Neuronal stem cell (in vitro differentiated cells): ENCODE data around the gene PRRC2C.
A peak's percentile ranks its signal among the peaks of the same experiment; 100 is the strongest.

ENCODE experiments used
- DNase-seq: peaks from one replicate; pipeline ENCODE4 v3.0.0-alpha.2; 2013; ENCODE audit warnings: low spot score
- H2AFZ ChIP-seq: one replicate; pipeline ENCODE4 v1.6.1; 2013; ENCODE audit warnings: mild to moderate bottlenecking, low read length, inconsistent platforms
- H2AK5ac ChIP-seq: 2 replicates; pipeline ENCODE4 v1.6.1; 2013; ENCODE audit warnings: low read depth, mild to moderate bottlenecking, inconsistent platforms, low read length, moderate library complexity, mixed read lengths
- H2BK120ac ChIP-seq: 2 replicates; pipeline ENCODE4 v1.6.1; 2013; ENCODE audit warnings: low read depth, mild to moderate bottlenecking, inconsistent platforms, low read length, moderate library complexity, mixed read lengths
- H2BK12ac ChIP-seq: one replicate; pipeline ENCODE4 v1.6.1; 2013; ENCODE audit warnings: low read length, inconsistent platforms
- H2BK15ac ChIP-seq: 2 replicates; pipeline ENCODE4 v1.6.1; 2013; ENCODE audit warnings: mild to moderate bottlenecking, low read length, inconsistent platforms, mixed read lengths
- H2BK5ac ChIP-seq: one replicate; pipeline ENCODE4 v1.6.1; 2013; ENCODE audit warnings: inconsistent platforms, mild to moderate bottlenecking, low read length, moderate library complexity
- H3K14ac ChIP-seq: one replicate; pipeline ENCODE4 v1.6.1; 2013; ENCODE audit warnings: low read length, inconsistent platforms
- H3K18ac ChIP-seq: 2 replicates; pipeline ENCODE4 v1.6.1; 2013; ENCODE audit warnings: low read length, inconsistent platforms
- H3K23ac ChIP-seq: 2 replicates; pipeline ENCODE4 v1.6.1; 2013; ENCODE audit warnings: low read depth, mild to moderate bottlenecking, mixed read lengths, low read length, inconsistent platforms; ENCODE audit not compliant: poor library complexity
- H3K27ac ChIP-seq: replicated peaks from 3 replicates; pipeline ENCODE4 v1.5.1; 2013; ENCODE audit warnings: low read length, inconsistent platforms
- H3K27me3 ChIP-seq, 3 experiments: 2 replicates each; pipeline ENCODE4 v1.6.1; 2013; ENCODE audit warnings: low read length in 3 of 3, mild to moderate bottlenecking in 2 of 3, inconsistent platforms in 1 of 3, low read depth in 1 of 3, mixed read lengths in 1 of 3, moderate library complexity in 1 of 3; ENCODE audit not compliant: control insufficient read depth in 3 of 3, insufficient read depth in 3 of 3
- H3K36me3 ChIP-seq, 2 donors: replicated peaks in 1 of 2; 2 replicates each; pipeline ENCODE4 v1.6.1; 2013; ENCODE audit warnings: low read length in 2 of 2; ENCODE audit not compliant: control insufficient read depth in 2 of 2, insufficient read depth in 2 of 2
- H3K4ac ChIP-seq: 2 replicates; pipeline ENCODE4 v1.6.1; 2013; ENCODE audit warnings: inconsistent platforms, mild to moderate bottlenecking, low read length, moderate library complexity
- H3K4me1 ChIP-seq, 2 donors: 1 replicate in 1 of 2; 2 replicates in 1 of 2; pipeline ENCODE4 v1.6.1; 2013; ENCODE audit warnings: low read length in 2 of 2, low read depth in 1 of 2; ENCODE audit not compliant: control insufficient read depth in 2 of 2, insufficient read depth in 1 of 2
- H3K4me2 ChIP-seq: one replicate; pipeline ENCODE4 v1.6.1; 2013; ENCODE audit warnings: mild to moderate bottlenecking, low read length, inconsistent platforms; ENCODE audit not compliant: insufficient read depth, poor library complexity, severe bottlenecking
- H3K4me3 ChIP-seq, 2 donors: 2 replicates each; pipeline ENCODE4 v1.5.1; 2013; ENCODE audit warnings: low read length in 2 of 2, mild to moderate bottlenecking in 2 of 2, inconsistent platforms in 1 of 2, moderate library complexity in 1 of 2
- H3K79me1 ChIP-seq: one replicate; pipeline ENCODE4 v1.6.1; 2013; ENCODE audit warnings: low read depth, mild to moderate bottlenecking, inconsistent platforms, low read length, moderate library complexity
- H3K9ac ChIP-seq: one replicate; pipeline ENCODE4 v1.6.1; 2013; ENCODE audit warnings: mild to moderate bottlenecking, low read depth, low read length, inconsistent platforms; ENCODE audit not compliant: poor library complexity
- H3K9me3 ChIP-seq, 2 donors: replicated peaks in 1 of 2; 2 replicates each; pipeline versions ENCODE3 to v1.6.1; 2013; ENCODE audit warnings: low read length in 2 of 2, mild to moderate bottlenecking in 2 of 2, inconsistent platforms in 1 of 2, low read depth in 1 of 2, mixed read lengths in 1 of 2, moderate library complexity in 1 of 2; ENCODE audit not compliant: control insufficient read depth in 2 of 2, insufficient read depth in 1 of 2
- H4K8ac ChIP-seq: one replicate; pipeline ENCODE4 v1.6.1; 2013; ENCODE audit warnings: low read depth, mild to moderate bottlenecking, inconsistent platforms, low read length, moderate library complexity
- H4K91ac ChIP-seq: one replicate; pipeline ENCODE4 v1.6.1; 2013; ENCODE audit warnings: low read length, low read depth, mild to moderate bottlenecking, inconsistent platforms; ENCODE audit not compliant: poor library complexity
- WGBS, 2 donors: extraction: QIAGEN DNeasy Blood & Tissue Kit; methylation state at CpG; one replicate each; pipeline ENCODE4 v1.1.7; 2013; ENCODE audit warnings: missing lambda C conversion rate in 2 of 2, mixed read lengths in 1 of 2; ENCODE audit not compliant: insufficient read length in 2 of 2, insufficient replicate concordance in 1 of 2; ENCODE audit errors: extremely low coverage in 2 of 2; 5-methylcytosine and 5-hydroxymethylcytosine counted together

PRRC2C gene

GRCh38 chr1:171637928-171638576 is 152.7 kb downstream of the PRRC2C start:
- no peak overlapping the region for H3K4ac ChIP-seq
- H2BK15ac ChIP-seq, result no peak overlapping the region
- H3K4me2 ChIP-seq, result no peak overlapping the region
- H3K4me3 ChIP-seq, result no peak overlapping the region
- no peak overlapping the region for H3K23ac ChIP-seq
- H2BK12ac ChIP-seq, result no peak overlapping the region
- no peaks in the 10 kb centered on the region for H3K36me3 ChIP-seq
- H2AFZ ChIP-seq, result no peak overlapping the region
- no peaks in the 10 kb centered on the region for H3K4me1 ChIP-seq
- no peaks in the 10 kb centered on the region for H3K79me1 ChIP-seq
- no peak overlapping the region for H3K18ac ChIP-seq
- DNase-seq, result no peak
- no peak overlapping the region for H2AK5ac ChIP-seq
- H3K27ac ChIP-seq, result no peak overlapping the region
- H3K27me3 ChIP-seq, result peaks cover 0 to 13% (median 0%) of the 10 kb centered on the region in 3 experiments
- H2BK120ac ChIP-seq, result no peak overlapping the region
- no peak overlapping the region for H3K9ac ChIP-seq
- no peak overlapping the region for H2BK5ac ChIP-seq
- H3K9me3 ChIP-seq, result no peaks in the 10 kb centered on the region
- H4K8ac ChIP-seq, result no peak overlapping the region
- no CpG with 5 or more reads among the region's 4 CpGs for WGBS, 2 donors
- no peak overlapping the region for H4K91ac ChIP-seq
- H3K14ac ChIP-seq, result no peak overlapping the region

DNA sequence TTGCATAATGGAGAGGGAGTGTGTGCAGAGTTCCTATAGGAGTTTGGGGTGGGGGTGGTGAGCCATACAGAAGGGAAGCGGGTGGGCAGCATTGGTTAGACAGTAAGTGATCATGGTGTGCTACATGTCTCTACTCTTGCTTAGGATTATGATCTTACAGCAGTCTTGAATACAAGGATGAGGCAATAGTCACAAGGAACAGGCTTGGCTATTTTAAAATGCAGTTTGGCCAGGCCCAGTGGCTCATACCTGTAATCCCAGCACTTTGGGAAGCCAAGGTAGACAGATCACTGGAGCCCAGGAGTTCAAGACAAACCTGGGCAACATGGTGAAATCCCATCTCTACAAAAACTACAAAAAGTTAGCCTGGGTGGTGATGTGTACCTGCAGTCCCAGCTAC is 154.9 kb downstream of the PRRC2C start:
- no peak overlapping the region for H2AK5ac ChIP-seq
- no peak overlapping the region for H3K18ac ChIP-seq
- H4K91ac ChIP-seq, result no peak overlapping the region
- no CpG with 5 or more reads among the region's 1 CpG for WGBS, 2 donors
- no peak overlapping the region for H3K14ac ChIP-seq
- no peak overlapping the region for H2BK12ac ChIP-seq
- H2BK15ac ChIP-seq, result no peak overlapping the region
- H3K36me3 ChIP-seq, result no peaks in the 10 kb centered on the region
- H3K4me2 ChIP-seq, result no peak overlapping the region
- no peak overlapping the region for H4K8ac ChIP-seq
- no peak overlapping the region for H3K4me3 ChIP-seq
- H3K9ac ChIP-seq, result no peak overlapping the region
- no peak overlapping the region for H3K27ac ChIP-seq
- H2BK120ac ChIP-seq, result no peak overlapping the region
- DNase-seq, result no peak
- peaks cover 0 to 2% of the 10 kb centered on the region in 2 donors for H3K4me1 ChIP-seq
- H2AFZ ChIP-seq, result no peak overlapping the region
- H3K9me3 ChIP-seq, result no peaks in the 10 kb centered on the region
- no peak overlapping the region for H3K4ac ChIP-seq
- H2BK5ac ChIP-seq, result no peak overlapping the region
- peaks cover 0 to 13% (median 0%) of the 10 kb centered on the region in 3 experiments for H3K27me3 ChIP-seq
- no peaks in the 10 kb centered on the region for H3K79me1 ChIP-seq
- H3K23ac ChIP-seq, result no peak overlapping the region

- no peak overlapping the region for H3K14ac ChIP-seq
- H3K4me3 ChIP-seq, result no peak overlapping the region
- no peak overlapping the region for H4K91ac ChIP-seq
- H4K8ac ChIP-seq, result no peak overlapping the region
- no peak overlapping the region for H2BK12ac ChIP-seq
- H3K36me3 ChIP-seq, result no peaks in the 10 kb centered on the region
- H3K9me3 ChIP-seq, result no peaks in the 10 kb centered on the region
- no peak overlapping the region for H2AK5ac ChIP-seq
- peaks cover 0 to 3% of the 10 kb centered on the region in 2 donors for H3K4me1 ChIP-seq
- no peak overlapping the region for H3K4ac ChIP-seq
- no peak overlapping the region for H3K27ac ChIP-seq
- no peak overlapping the region for H3K23ac ChIP-seq
- H3K18ac ChIP-seq, result no peak overlapping the region
- H2BK15ac ChIP-seq, result no peak overlapping the region
- H2AFZ ChIP-seq, result peak overlapping the region; percentile 31
- peaks cover 0 to 13% (median 0%) of the 10 kb centered on the region in 3 experiments for H3K27me3 ChIP-seq
- no peak overlapping the region for H2BK5ac ChIP-seq
- H2BK120ac ChIP-seq, result no peak overlapping the region
- no peaks in the 10 kb centered on the region for H3K79me1 ChIP-seq
- no peak overlapping the region for H3K4me2 ChIP-seq
- WGBS, 2 donors, result no CpG with 5 or more reads among the region's 10 CpGs
- DNase-seq, result no peak
- no peak overlapping the region for H3K9ac ChIP-seq
These were observed 155.9 kb downstream of the PRRC2C start for GRCh38 chr1:171641076-171641864.

DNA sequence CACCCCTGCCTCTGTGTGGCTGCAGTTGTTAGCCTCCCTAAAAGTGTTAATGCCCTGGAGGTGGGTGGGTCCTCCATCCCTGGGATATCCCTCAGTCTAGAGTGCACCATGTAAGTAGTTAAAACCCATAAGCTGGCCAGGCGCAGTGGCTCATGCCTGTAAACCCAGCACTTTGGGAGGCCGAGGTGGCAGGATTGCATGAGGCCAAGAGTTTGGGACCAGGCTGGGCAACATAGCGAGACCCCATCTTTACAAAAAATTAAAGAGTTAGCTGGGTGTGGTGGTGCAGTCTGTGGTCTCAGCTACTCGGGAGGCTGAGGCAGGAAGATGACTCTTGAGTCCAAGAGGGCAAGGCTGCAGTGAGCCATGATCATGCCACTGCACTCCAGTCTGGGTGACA is 156.9 kb downstream of the PRRC2C start:
- H3K14ac ChIP-seq, result no peak overlapping the region
- no peak overlapping the region for H3K4ac ChIP-seq
- WGBS, 2 donors, result no CpG with 5 or more reads among the region's 4 CpGs
- no peak overlapping the region for H2BK120ac ChIP-seq
- H4K91ac ChIP-seq, result no peak overlapping the region
- peak overlapping the region; percentile 57 for H3K23ac ChIP-seq
- no peaks in the 10 kb centered on the region for H3K79me1 ChIP-seq
- H3K9me3 ChIP-seq, result no peaks in the 10 kb centered on the region
- peaks cover 0 to 13% (median 0%) of the 10 kb centered on the region in 3 experiments for H3K27me3 ChIP-seq
- H3K4me1 ChIP-seq, result peaks cover 0 to 3% of the 10 kb centered on the region in 2 donors
- H2AK5ac ChIP-seq, result no peak overlapping the region
- H2BK12ac ChIP-seq, result no peak overlapping the region
- H3K4me2 ChIP-seq, result no peak overlapping the region
- no peak overlapping the region for H3K4me3 ChIP-seq
- no peak overlapping the region for H2BK5ac ChIP-seq
- no peak overlapping the region for H3K18ac ChIP-seq
- H4K8ac ChIP-seq, result no peak overlapping the region
- no peak for DNase-seq
- H3K36me3 ChIP-seq, result no peaks in the 10 kb centered on the region
- H2AFZ ChIP-seq, result no peak overlapping the region
- no peak overlapping the region for H3K27ac ChIP-seq
- no peak overlapping the region for H3K9ac ChIP-seq
- H2BK15ac ChIP-seq, result no peak overlapping the region
